ENCODE results near the gene ZNF92. TPM values are rescaled to one million over a fixed set of nuclear protein-coding genes. Genes with fewer than 3 reads are reported as not detected.
"Not testable (repeated sequence)": the region's sequence is repeated elsewhere in the genome, so short reads cannot be mapped to it uniquely, and the experiment has no call there.

The ZNF92 gene
- total RNA-seq, 2 donors from 2014 or later = 7.3 to 8.7 TPM

DNA sequence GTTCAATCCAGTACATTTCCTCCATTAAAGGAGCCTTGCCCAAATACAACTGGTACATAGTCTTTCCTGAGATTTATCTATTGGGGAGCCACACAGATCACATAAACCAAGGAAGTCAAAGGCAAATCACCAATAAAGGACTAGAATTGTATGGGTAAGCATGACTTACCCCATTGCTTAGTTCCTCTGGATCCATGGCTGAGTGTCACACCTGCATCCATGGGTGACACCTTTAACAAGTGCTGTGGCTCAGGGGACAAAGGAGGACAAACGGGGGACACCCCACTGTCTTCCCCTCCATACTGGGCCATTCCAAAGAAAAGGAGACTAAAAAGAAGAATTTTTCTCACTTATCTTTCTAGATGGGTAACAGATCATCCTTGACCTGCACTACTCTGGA lies 30.4 kb downstream of the ZNF92 start:
- Histone ChIP-seq H3K9me3 (no peaks in the 10 kb centered on the region), H3K27ac (no peak overlapping the region), H3K27me3 (replicated peaks; ENCODE audit: insufficient read depth) (no peaks in the 10 kb centered on the region), H3K4me3 (no peak overlapping the region), H3K4me1 (replicated peaks) (no peaks in the 10 kb centered on the region), H3K36me3 (no peaks in the 10 kb centered on the region)
- DNase-seq (ENCODE audit: low spot score) = no peak
- intact Hi-C loops (cut with DNase I) = no loop called here
- WGBS = 81% methylated on average over 1 of the region's 1 CpG
- TF ChIP-seq POLR2AphosphoS5 (IDR thresholded peaks at IDR 0.05) (no peak), POLR2A (IDR thresholded peaks at IDR 0.05) (no peak)
- TF ChIP-seq, protein P1, sequence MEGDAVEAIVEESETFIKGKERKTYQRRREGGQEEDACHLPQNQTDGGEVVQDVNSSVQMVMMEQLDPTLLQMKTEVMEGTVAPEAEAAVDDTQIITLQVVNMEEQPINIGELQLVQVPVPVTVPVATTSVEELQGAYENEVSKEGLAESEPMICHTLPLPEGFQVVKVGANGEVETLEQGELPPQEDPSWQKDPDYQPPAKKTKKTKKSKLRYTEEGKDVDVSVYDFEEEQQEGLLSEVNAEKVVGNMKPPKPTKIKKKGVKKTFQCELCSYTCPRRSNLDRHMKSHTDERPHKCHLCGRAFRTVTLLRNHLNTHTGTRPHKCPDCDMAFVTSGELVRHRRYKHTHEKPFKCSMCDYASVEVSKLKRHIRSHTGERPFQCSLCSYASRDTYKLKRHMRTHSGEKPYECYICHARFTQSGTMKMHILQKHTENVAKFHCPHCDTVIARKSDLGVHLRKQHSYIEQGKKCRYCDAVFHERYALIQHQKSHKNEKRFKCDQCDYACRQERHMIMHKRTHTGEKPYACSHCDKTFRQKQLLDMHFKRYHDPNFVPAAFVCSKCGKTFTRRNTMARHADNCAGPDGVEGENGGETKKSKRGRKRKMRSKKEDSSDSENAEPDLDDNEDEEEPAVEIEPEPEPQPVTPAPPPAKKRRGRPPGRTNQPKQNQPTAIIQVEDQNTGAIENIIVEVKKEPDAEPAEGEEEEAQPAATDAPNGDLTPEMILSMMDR (IDR thresholded peaks at IDR 0.05) = no peak

DNA sequence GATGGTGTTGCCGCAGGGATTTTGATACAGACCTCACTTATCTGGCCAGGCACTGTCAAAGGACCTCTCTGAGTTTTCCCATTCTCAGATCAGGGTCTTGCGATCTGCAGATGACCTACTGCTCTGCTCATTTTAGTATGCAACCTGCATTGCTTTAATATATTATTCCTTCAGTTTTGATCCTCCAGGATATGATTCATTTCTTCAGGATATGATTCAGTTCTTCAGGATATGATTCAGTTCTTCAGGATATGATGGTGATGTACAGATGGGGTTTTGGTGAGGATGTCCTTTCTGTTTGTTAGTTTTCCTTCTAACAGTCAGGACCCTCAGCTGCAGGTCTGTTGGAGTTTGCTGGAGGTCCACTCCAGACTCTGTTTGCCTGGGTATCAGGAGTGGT lies 33.1 kb downstream of the ZNF92 start:
- not testable (repeated sequence) for H3K36me3 ChIP-seq; H3K9me3 ChIP-seq; DNase-seq (ENCODE audit: low spot score)

GRCh38 chr7:65409363-65409762 lies 35.7 kb downstream of the ZNF92 start:
- intact Hi-C loops (cut with DNase I) = no loop called here
- H3K36me3 ChIP-seq = no peaks in the 10 kb centered on the region
- no peaks in the 10 kb centered on the region for H3K4me1 ChIP-seq (replicated peaks)
- no peak for TF ChIP-seq POLR2A (IDR thresholded peaks at IDR 0.05)
- TF ChIP-seq POLR2AphosphoS5 (IDR thresholded peaks at IDR 0.05) = no peak
- TF ChIP-seq, protein P1 (IDR thresholded peaks at IDR 0.05) = no peak
- H3K27ac ChIP-seq = no peak overlapping the region
- WGBS = 84% methylated on average over 3 of the region's 3 CpGs
- H3K9me3 ChIP-seq = no peaks in the 10 kb centered on the region
- no peaks in the 10 kb centered on the region for H3K27me3 ChIP-seq (replicated peaks; ENCODE audit: insufficient read depth)
- no peak for DNase-seq (ENCODE audit: low spot score)
- H3K4me3 ChIP-seq = no peak overlapping the region

More for the DNA sequence above, 33.1 kb downstream of the ZNF92 start:
- intact Hi-C loops (cut with DNase I); H3K4me1 ChIP-seq (replicated peaks); H3K27ac ChIP-seq; H3K27me3 ChIP-seq (replicated peaks; ENCODE audit: insufficient read depth); H3K4me3 ChIP-seq: not testable (repeated sequence)
- 96% methylated on average over 2 of the region's 2 CpGs for WGBS

DNA sequence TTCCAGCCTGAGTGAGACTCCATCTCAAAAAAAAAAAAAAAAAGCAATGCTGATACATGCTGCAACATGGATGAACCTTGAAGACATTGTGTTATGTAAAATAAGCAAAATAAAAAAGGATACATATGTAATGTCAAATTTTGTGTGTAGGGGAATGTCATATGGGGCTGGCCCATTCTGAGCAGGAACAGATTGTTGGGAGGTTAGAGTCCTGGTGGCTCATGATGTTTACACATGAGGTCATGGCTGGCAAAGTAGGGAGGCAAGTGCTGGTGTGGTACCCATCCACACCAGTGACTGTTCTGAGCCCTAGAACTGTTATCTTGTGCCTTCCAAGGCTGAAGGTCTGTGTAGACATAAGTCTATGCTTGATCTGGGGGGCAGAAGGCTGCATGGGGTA lies 37.6 kb downstream of the ZNF92 start:
- no peaks in the 10 kb centered on the region for H3K27me3 ChIP-seq (replicated peaks; ENCODE audit: insufficient read depth)
- no peak overlapping the region for H3K27ac ChIP-seq
- no peak for DNase-seq (ENCODE audit: low spot score)
- intact Hi-C loops (cut with DNase I) = no loop called here
- no peak overlapping the region for H3K4me3 ChIP-seq
- no peak for TF ChIP-seq POLR2A (IDR thresholded peaks at IDR 0.05)
- TF ChIP-seq, protein P1 (IDR thresholded peaks at IDR 0.05) = no peak
- no peak for TF ChIP-seq POLR2AphosphoS5 (IDR thresholded peaks at IDR 0.05)
- no peaks in the 10 kb centered on the region for H3K36me3 ChIP-seq
- H3K9me3 ChIP-seq = no peaks in the 10 kb centered on the region
- H3K4me1 ChIP-seq (replicated peaks) = no peaks in the 10 kb centered on the region

- no peak overlapping the region for H3K27ac ChIP-seq
- no peak overlapping the region for H3K4me3 ChIP-seq
- no peak for TF ChIP-seq POLR2A (IDR thresholded peaks at IDR 0.05)
- TF ChIP-seq, protein P1 (IDR thresholded peaks at IDR 0.05) = no peak
- no peak for TF ChIP-seq POLR2AphosphoS5 (IDR thresholded peaks at IDR 0.05)
- no peaks in the 10 kb centered on the region for H3K9me3 ChIP-seq
- no peaks in the 10 kb centered on the region for H3K27me3 ChIP-seq (replicated peaks; ENCODE audit: insufficient read depth)
- DNase-seq (ENCODE audit: low spot score) = no peak
- H3K4me1 ChIP-seq (replicated peaks) = no peaks in the 10 kb centered on the region
- H3K36me3 ChIP-seq = no peaks in the 10 kb centered on the region
- intact Hi-C loops (cut with DNase I) = no loop called here
Measured at GRCh38 chr7:65422670-65423069, 49.0 kb downstream of the ZNF92 start.

DNA sequence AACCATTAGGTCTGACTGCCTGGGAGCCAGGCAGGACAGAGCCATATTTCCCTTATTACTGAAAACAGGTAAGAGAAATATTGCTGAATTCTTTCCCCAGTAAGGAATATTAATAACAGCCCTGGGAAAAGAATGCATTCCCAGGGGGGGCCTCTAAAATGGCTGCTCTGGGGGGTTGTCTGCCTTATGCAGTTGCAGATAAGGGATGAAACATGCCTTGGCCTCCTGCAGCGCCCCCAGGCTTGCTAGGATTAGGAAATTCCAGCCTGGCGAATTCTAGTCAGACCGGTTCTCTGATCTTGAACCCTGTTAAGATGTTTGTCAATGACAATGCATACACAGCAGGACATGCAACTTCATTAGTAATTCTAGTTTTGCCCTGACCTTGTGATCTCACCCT lies 49.6 kb downstream of the ZNF92 start:
- DNase-seq (ENCODE audit: low spot score); H3K4me3 ChIP-seq; intact Hi-C loops (cut with DNase I); H3K36me3 ChIP-seq; H3K27ac ChIP-seq; H3K9me3 ChIP-seq; H3K27me3 ChIP-seq (replicated peaks; ENCODE audit: insufficient read depth); H3K4me1 ChIP-seq (replicated peaks): not testable (repeated sequence)
- 85% methylated on average over 3 of the region's 3 CpGs for WGBS
